IMR-90 (cell line): ENCODE data around the gene SPSB4. TPM values are rescaled to one million over a fixed set of nuclear protein-coding genes. Genes with fewer than 3 reads are reported as not detected.

Source experiments
- ATAC-seq: fragments of 200-7000 bp; cut with Tn5 transposase; 2 replicates; pipeline ENCODE4 v1.9.1; 2020; ENCODE audit warnings: low read depth, mild to moderate bottlenecking, moderate library complexity
- BruUV-seq: library from RNA; stranded (reverse); fragments of 400-500 nt; replicated peaks from 2 replicates; lab custom pipeline; 2021; lab: Mats Ljungman, UMichigan
- CTCF ChIA-PET: fragments of 300-600 bp; formaldehyde crosslinking; extraction: SDS; loops from one replicate; lab custom pipeline; 2021; ENCODE audit warnings: antibody characterized with exemption; lab: Yijun Ruan, JAX
- POLR2A ChIA-PET: fragments of 300-600 bp; sonication (Branson Sonifier 250); formaldehyde crosslinking; loops from one replicate; lab custom pipeline; 2022; ENCODE audit warnings: antibody characterized with exemption; ENCODE audit not compliant: unreplicated experiment; lab: Charles Lee
- DNase-seq: peaks from one replicate; pipeline ENCODE4 v3.0.0; 2013
- H2AFZ ChIP-seq: replicated peaks from 2 replicates; pipeline ENCODE3; 2013; ENCODE audit warnings: low read length, mild to moderate bottlenecking; ENCODE audit not compliant: poor library complexity
- H2AK5ac ChIP-seq: 2 replicates; pipeline ENCODE4 v1.6.1; 2013; ENCODE audit warnings: low read depth, low read length, inconsistent platforms
- H2AK9ac ChIP-seq: replicated peaks from 2 replicates; pipeline ENCODE3; 2013; ENCODE audit warnings: mild to moderate bottlenecking, low read depth, low read length, moderate library complexity; ENCODE audit not compliant: poor library complexity
- H2BK120ac ChIP-seq: 2 replicates; pipeline ENCODE4 v1.6.1; 2013; ENCODE audit warnings: low read depth, low read length, inconsistent platforms
- H2BK15ac ChIP-seq: 3 replicates; pipeline ENCODE4 v1.6.1; 2013; ENCODE audit warnings: low read depth, low read length, inconsistent platforms
- H2BK20ac ChIP-seq: 2 replicates; pipeline ENCODE4 v1.6.1; 2013; ENCODE audit warnings: low read depth, mild to moderate bottlenecking, inconsistent platforms, low read length, moderate library complexity
- H2BK5ac ChIP-seq: 2 replicates; pipeline ENCODE4 v1.6.1; 2013; ENCODE audit warnings: mild to moderate bottlenecking, low read depth, low read length, inconsistent platforms; ENCODE audit not compliant: poor library complexity, severe bottlenecking
- H3K14ac ChIP-seq: replicated peaks from 2 replicates; pipeline ENCODE4 v1.6.1; 2013; ENCODE audit warnings: low read depth, low read length, inconsistent platforms
- H3K18ac ChIP-seq: 2 replicates; pipeline ENCODE4 v1.6.1; 2013; ENCODE audit warnings: low read depth, low read length, control low read depth
- H3K23ac ChIP-seq: 2 replicates; pipeline ENCODE4 v1.6.1; 2013; ENCODE audit warnings: low read depth, low read length, inconsistent platforms
- H3K27ac ChIP-seq: 2 replicates; pipeline ENCODE4 v1.5.1; 2013; ENCODE audit warnings: mild to moderate bottlenecking, control low read depth, low read length; ENCODE audit not compliant: insufficient read depth
- H3K27me3 ChIP-seq: 2 replicates; pipeline ENCODE4 v1.6.1; 2013; ENCODE audit warnings: low read length; ENCODE audit not compliant: control insufficient read depth, insufficient read depth
- H3K36me3 ChIP-seq: 2 replicates; pipeline ENCODE4 v1.6.1; 2013; ENCODE audit warnings: low read length, mixed read lengths; ENCODE audit not compliant: control insufficient read depth, insufficient read depth
- H3K4ac ChIP-seq: 2 replicates; pipeline ENCODE4 v1.6.1; 2013; ENCODE audit warnings: low read depth, low read length, inconsistent platforms
- H3K4me1 ChIP-seq: 2 replicates; pipeline ENCODE4 v1.6.1; 2013; ENCODE audit warnings: low read length, mixed read lengths; ENCODE audit not compliant: control insufficient read depth, insufficient read depth
- H3K4me2 ChIP-seq: 2 replicates; pipeline ENCODE4 v1.6.1; 2013; ENCODE audit warnings: low read depth, mild to moderate bottlenecking, control low read depth, low read length, moderate library complexity
- H3K4me3 ChIP-seq: 2 replicates; pipeline ENCODE4 v1.5.1; 2013; ENCODE audit warnings: low read depth, mild to moderate bottlenecking, control low read depth, low read length, moderate library complexity; ENCODE audit not compliant: insufficient read depth
- H3K56ac ChIP-seq: 2 replicates; pipeline ENCODE4 v1.6.1; 2013; ENCODE audit warnings: low read length, inconsistent platforms; ENCODE audit not compliant: insufficient read depth; ENCODE audit errors: extremely low read depth
- H3K79me1 ChIP-seq, 2 experiments: 2 replicates each; pipeline ENCODE4 v1.6.1; 2013; ENCODE audit warnings: low read length in 2 of 2, inconsistent platforms in 1 of 2, low read depth in 1 of 2
- H3K9ac ChIP-seq: 2 replicates; pipeline ENCODE4 v1.6.1; 2013; ENCODE audit warnings: low read depth, low read length, control low read depth
- H3K9me1 ChIP-seq: 2 replicates; pipeline ENCODE4 v1.6.1; 2013; ENCODE audit warnings: low read length, inconsistent platforms; ENCODE audit not compliant: insufficient read depth
- H3K9me3 ChIP-seq: 2 replicates; pipeline ENCODE4 v1.6.1; 2013; ENCODE audit warnings: low read length; ENCODE audit not compliant: control insufficient read depth, insufficient read depth
- H4K20me1 ChIP-seq: 2 replicates; pipeline ENCODE4 v1.6.1; 2013; ENCODE audit warnings: low read length, inconsistent platforms; ENCODE audit not compliant: insufficient read depth
- H4K5ac ChIP-seq: 2 replicates; pipeline ENCODE4 v1.6.1; 2013; ENCODE audit warnings: mild to moderate bottlenecking, low read depth, low read length, control low read depth
- H4K8ac ChIP-seq, 2 experiments: 2 replicates each; pipeline ENCODE4 v1.6.1; 2013; ENCODE audit warnings: low read depth in 2 of 2, low read length in 2 of 2, control low read depth in 1 of 2, inconsistent platforms in 1 of 2
- H4K91ac ChIP-seq: 2 replicates; pipeline ENCODE4 v1.6.1; 2013; ENCODE audit warnings: low read depth, low read length, inconsistent platforms; ENCODE audit not compliant: insufficient read depth
- BHLHE40 ChIP-seq: fragments of 150-350 bp; IDR thresholded peaks from 2 replicates; pipeline ENCODE4 v1.6.1; 2016; ENCODE audit warnings: mild to moderate bottlenecking, low read depth, low read length
- CEBPB ChIP-seq: IDR thresholded peaks from 2 replicates; pipeline ENCODE4 v1.6.1; 2012; ENCODE audit warnings: low read depth, low read length, improper control_type of control experiment
- CHD1 ChIP-seq: IDR thresholded peaks from 2 replicates; pipeline ENCODE4 v1.6.1; 2012; ENCODE audit warnings: low read depth, low read length, improper control_type of control experiment
- FOS ChIP-seq: fragments of 150-350 bp; IDR thresholded peaks from 2 replicates; pipeline ENCODE4 v1.6.1; 2016; ENCODE audit warnings: low read depth, low read length
- MAZ ChIP-seq: IDR thresholded peaks from 2 replicates; pipeline ENCODE4 v1.6.1; 2012; ENCODE audit warnings: low read depth, mild to moderate bottlenecking, low read length, improper control_type of control experiment, moderate library complexity, borderline replicate concordance
- MXI1 ChIP-seq: IDR thresholded peaks from 2 replicates; pipeline ENCODE4 v1.6.1; 2012; ENCODE audit warnings: low read depth, mild to moderate bottlenecking, low read length, moderate library complexity, borderline replicate concordance
- NFE2L2 ChIP-seq: fragments of 150-350 bp; IDR thresholded peaks from 2 replicates; pipeline ENCODE4 v1.6.1; 2016; ENCODE audit warnings: low read depth, mild to moderate bottlenecking, low read length
- POLR2A ChIP-seq: IDR thresholded peaks from 2 replicates; pipeline ENCODE4 v1.6.1; 2012; ENCODE audit warnings: mild to moderate bottlenecking, low read depth, low read length
- RAD21 ChIP-seq: IDR thresholded peaks from 2 replicates; pipeline ENCODE4 v1.6.1; 2012; ENCODE audit warnings: low read length, improper control_type of control experiment
- RCOR1 ChIP-seq: IDR thresholded peaks from 2 replicates; pipeline ENCODE4 v1.6.1; 2012; ENCODE audit warnings: mild to moderate bottlenecking, low read length, improper control_type of control experiment; ENCODE audit not compliant: insufficient replicate concordance
- SMC3 ChIP-seq: fragments of 150-350 bp; IDR thresholded peaks from 2 replicates; pipeline ENCODE4 v1.6.1; 2016; ENCODE audit warnings: low read depth, mild to moderate bottlenecking, antibody characterized with exemption, low read length, moderate library complexity
- WGBS, 2 experiments: methylation state at CpG; one replicate each; pipeline versions ENCODE4 v1.1.5 to v1.1.7; 2013; ENCODE audit warnings: missing lambda C conversion rate in 2 of 2; ENCODE audit not compliant: insufficient read length in 1 of 2; ENCODE audit errors: extremely low coverage in 2 of 2; 5-methylcytosine and 5-hydroxymethylcytosine counted together
- dilution Hi-C: fragments of 300-500 bp; cut with HindIII; formaldehyde crosslinking; loops from one replicate; pipeline ENCODE4 v1.14.3; 2018; ENCODE audit warnings: low sequenced_read_pairs; ENCODE audit not compliant: unreplicated experiment
- in situ Hi-C: fragments of 300-500 bp; cut with MboI; formaldehyde crosslinking; loops from 3 replicates; pipeline ENCODE4 v1.14.3; 2019; ENCODE audit warnings: low sequenced_read_pairs, inconsistent platforms, mixed read lengths
- intact Hi-C: fragments of 100-400 bp; cut with micrococcal nuclease; formaldehyde crosslinking; loops from 2 replicates; pipeline ENCODE4 v1.10.0; 2022
- polyA plus RNA-seq, 3 experiments: library from polyadenylated mRNA; depleted of rRNA; stranded (reverse); fragments of >200 nt; gene quantifications; 2 replicates each; pipeline ENCODE4 v1.2.3, GENCODE V29; 2012; ENCODE audit warnings: low replicate concordance in 1 of 3
- total RNA-seq: library from RNA; depleted of rRNA; stranded (reverse); fragments of >200 nt; gene quantifications from 2 replicates; pipeline ENCODE4 v1.2.3, GENCODE V29; 2012
- TF ChIP-seq, protein P1 (sequence below): fragments of 150-350 bp; IDR thresholded peaks from 2 replicates; pipeline ENCODE4 v1.6.1; 2017; ENCODE audit warnings: mild to moderate bottlenecking, antibody characterized with exemption, low read length, low read depth
- TF ChIP-seq, protein P2 (sequence below): fragments of 150-350 bp; IDR thresholded peaks from 2 replicates; pipeline ENCODE4 v1.6.1; 2016; ENCODE audit warnings: low read depth, mild to moderate bottlenecking, low read length, moderate library complexity, borderline replicate concordance
- TF ChIP-seq, protein P3 (sequence below): conservative IDR thresholded peaks from 2 replicates; pipeline ENCODE4 v1.5.1; 2012; ENCODE audit warnings: mild to moderate bottlenecking, low read depth, low read length, improper control_type of control experiment

Gene SPSB4
- total and polyA plus RNA-seq, 2 of the 4 experiments (the other 2 are of a cell fraction), result not detected

DNA sequence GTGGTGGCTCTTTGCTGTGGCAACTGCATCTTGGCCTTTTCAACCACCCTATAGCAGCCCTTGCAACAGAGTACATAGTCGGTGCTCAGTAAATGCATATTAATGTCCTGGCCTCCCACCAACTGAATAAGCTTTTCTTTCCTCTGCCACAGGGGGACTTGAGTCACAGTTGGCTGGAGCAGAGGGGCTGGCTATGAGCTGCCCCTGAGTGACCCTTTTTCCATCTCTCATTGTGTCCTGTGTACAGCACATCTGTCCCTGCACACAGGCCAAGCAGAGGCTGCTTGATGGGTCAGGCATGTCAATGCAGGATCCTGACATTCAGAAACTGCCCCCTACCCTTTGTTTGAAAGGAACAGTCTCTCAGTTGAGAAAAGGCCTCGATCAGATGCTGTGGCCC is 22.4 kb downstream of the SPSB4 start:
- Histone ChIP-seq H3K9me3 (no peaks in the 10 kb centered on the region), H4K20me1 (no peaks in the 10 kb centered on the region), H3K4me2 (no peak overlapping the region), H2BK15ac (no peak overlapping the region), H3K18ac (no peak overlapping the region), H2AK5ac (no peak overlapping the region), H3K27ac (no peak overlapping the region), H2BK20ac (no peak overlapping the region), H3K14ac (no peak overlapping the region), H4K8ac (no peak overlapping the region), H4K5ac (no peak overlapping the region), H3K27me3 (peaks cover 6% of the 10 kb centered on the region; the same call in 1 of the 2 replicates), H2BK120ac (no peak overlapping the region), H2BK5ac (no peak overlapping the region), H2AK9ac (no peak overlapping the region), H3K4me3 (no peak overlapping the region), H3K9me1 (0 out of 2 replicates have a peak, but pooled peaks cover 2% of the 10 kb centered on the region), H3K23ac (no peak overlapping the region), H3K36me3 (no peaks in the 10 kb centered on the region), H3K4ac (no peak overlapping the region), H2AFZ (no peak overlapping the region), H4K91ac (no peak overlapping the region), H3K79me1 (no peaks in the 10 kb centered on the region), H3K56ac (no peak overlapping the region), H3K9ac (no peak overlapping the region), H3K4me1 (peaks cover 5% of the 10 kb centered on the region; the same call in 1 of the 2 replicates)
- ATAC-seq, result no peak
- no CpG with 5 or more reads among the region's 2 CpGs for WGBS, 2 experiments
- BruUV-seq, result no TSS peak
- POLR2A ChIA-PET, result no interaction called here
- dilution Hi-C loops (no loop called here), in situ Hi-C loops (no loop called here), intact Hi-C loops (no loop called here)
- CTCF ChIA-PET, result no interaction called here
- TF ChIP-seq, protein P1, sequence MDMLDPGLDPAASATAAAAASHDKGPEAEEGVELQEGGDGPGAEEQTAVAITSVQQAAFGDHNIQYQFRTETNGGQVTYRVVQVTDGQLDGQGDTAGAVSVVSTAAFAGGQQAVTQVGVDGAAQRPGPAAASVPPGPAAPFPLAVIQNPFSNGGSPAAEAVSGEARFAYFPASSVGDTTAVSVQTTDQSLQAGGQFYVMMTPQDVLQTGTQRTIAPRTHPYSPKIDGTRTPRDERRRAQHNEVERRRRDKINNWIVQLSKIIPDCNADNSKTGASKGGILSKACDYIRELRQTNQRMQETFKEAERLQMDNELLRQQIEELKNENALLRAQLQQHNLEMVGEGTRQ, result no peak
- TF ChIP-seq RCOR1 (no peak), RAD21 (no peak), CEBPB (no peak), MXI1 (no peak), POLR2A (no peak), NFE2L2 (no peak), FOS (no peak), BHLHE40 (no peak), MAZ (no peak), CHD1 (no peak), SMC3 (no peak)
- TF ChIP-seq, protein P2, sequence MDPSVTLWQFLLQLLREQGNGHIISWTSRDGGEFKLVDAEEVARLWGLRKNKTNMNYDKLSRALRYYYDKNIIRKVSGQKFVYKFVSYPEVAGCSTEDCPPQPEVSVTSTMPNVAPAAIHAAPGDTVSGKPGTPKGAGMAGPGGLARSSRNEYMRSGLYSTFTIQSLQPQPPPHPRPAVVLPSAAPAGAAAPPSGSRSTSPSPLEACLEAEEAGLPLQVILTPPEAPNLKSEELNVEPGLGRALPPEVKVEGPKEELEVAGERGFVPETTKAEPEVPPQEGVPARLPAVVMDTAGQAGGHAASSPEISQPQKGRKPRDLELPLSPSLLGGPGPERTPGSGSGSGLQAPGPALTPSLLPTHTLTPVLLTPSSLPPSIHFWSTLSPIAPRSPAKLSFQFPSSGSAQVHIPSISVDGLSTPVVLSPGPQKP, result no peak
- TF ChIP-seq, protein P3, sequence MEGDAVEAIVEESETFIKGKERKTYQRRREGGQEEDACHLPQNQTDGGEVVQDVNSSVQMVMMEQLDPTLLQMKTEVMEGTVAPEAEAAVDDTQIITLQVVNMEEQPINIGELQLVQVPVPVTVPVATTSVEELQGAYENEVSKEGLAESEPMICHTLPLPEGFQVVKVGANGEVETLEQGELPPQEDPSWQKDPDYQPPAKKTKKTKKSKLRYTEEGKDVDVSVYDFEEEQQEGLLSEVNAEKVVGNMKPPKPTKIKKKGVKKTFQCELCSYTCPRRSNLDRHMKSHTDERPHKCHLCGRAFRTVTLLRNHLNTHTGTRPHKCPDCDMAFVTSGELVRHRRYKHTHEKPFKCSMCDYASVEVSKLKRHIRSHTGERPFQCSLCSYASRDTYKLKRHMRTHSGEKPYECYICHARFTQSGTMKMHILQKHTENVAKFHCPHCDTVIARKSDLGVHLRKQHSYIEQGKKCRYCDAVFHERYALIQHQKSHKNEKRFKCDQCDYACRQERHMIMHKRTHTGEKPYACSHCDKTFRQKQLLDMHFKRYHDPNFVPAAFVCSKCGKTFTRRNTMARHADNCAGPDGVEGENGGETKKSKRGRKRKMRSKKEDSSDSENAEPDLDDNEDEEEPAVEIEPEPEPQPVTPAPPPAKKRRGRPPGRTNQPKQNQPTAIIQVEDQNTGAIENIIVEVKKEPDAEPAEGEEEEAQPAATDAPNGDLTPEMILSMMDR, result no peak
- no peak for DNase-seq
